Cardiac muscle cell (in vitro differentiated cells and primary cell): Measurements from ENCODE around the gene OR6K3. TPM values are rescaled to one million over a fixed set of nuclear protein-coding genes. Genes with fewer than 3 reads are reported as not detected.
"Not testable (repeated sequence)": the region's sequence is repeated elsewhere in the genome, so short reads cannot be mapped to it uniquely, and the experiment has no call there.

ENCODE experiments used
- DNase-seq, 2 donors: peaks; one replicate each; pipeline versions ENCODE4 v3.0.0 to v3.0.0-alpha.2; 2010 to 2017; ENCODE audit warnings: low read depth in 1 of 2, low spot score in 1 of 2
- H3K27ac ChIP-seq: fragments of 200-600 bp; sonication (generic); 2 replicates; pipeline ENCODE4 v1.5.1; 2016
- H3K27me3 ChIP-seq: fragments of 200-600 bp; sonication (generic); 2 replicates; pipeline ENCODE4 v1.6.0; 2016; ENCODE audit warnings: control low read depth
- H3K36me3 ChIP-seq: fragments of 200-600 bp; sonication (generic); 2 replicates; pipeline ENCODE4 v1.5.1; 2016; ENCODE audit warnings: control low read depth
- H3K4me1 ChIP-seq: fragments of 200-600 bp; sonication (generic); 2 replicates; pipeline ENCODE4 v1.8.1; 2017; ENCODE audit warnings: low read depth, mild to moderate bottlenecking, mixed run types
- H3K4me3 ChIP-seq: fragments of 200-600 bp; sonication (generic); 2 replicates; pipeline ENCODE4 v1.5.1; 2016; ENCODE audit warnings: mild to moderate bottlenecking
- H3K9me3 ChIP-seq: fragments of 200-600 bp; sonication (generic); 2 replicates; pipeline ENCODE4 v1.5.1; 2017; ENCODE audit warnings: low read depth, mild to moderate bottlenecking, control low read depth
- polyA plus RNA-seq: library from polyadenylated mRNA; unstranded; fragments of >200 nt; fragmentation: Nextera tagmentation; extraction: Ambion mirVana; gene quantifications from 2 replicates; pipeline ENCODE4 v1.2.1, GENCODE V29; 2016
- total RNA-seq: library from RNA; depleted of rRNA; stranded (reverse); fragments of >200 nt; gene quantifications from 2 replicates; pipeline ENCODE4 v1.2.3, GENCODE V29; 2016
- TF ChIP-seq, protein P1 (sequence below): IDR thresholded peaks from 2 replicates; pipeline ENCODE4 v1.5.1; 2012; ENCODE audit warnings: low read depth, mild to moderate bottlenecking, low read length

The OR6K3 gene
- total and polyA plus RNA-seq, 2 experiments from 2014 or later, result not detected

DNA sequence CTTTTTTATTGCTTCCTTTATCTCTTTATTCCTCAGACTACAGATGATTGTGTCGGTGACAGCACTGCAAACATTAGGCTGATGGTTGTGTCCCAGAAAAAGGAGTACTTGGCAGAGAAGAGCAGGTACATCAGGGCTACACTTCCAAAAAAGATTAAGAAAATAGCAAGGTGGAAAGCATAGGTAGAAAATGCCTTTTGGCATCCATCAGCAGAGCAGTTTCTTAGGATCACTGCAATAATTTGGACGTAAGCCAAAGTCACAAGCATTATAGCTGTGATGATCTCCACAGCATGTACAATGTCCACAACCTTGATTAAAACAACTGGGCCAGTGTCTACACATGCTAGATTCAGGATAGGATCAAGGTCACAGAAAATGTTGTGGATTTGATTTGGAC lies 25.9 kb downstream of the OR6K3 start:
- peaks cover 8% of the 10 kb centered on the region for H3K4me1 ChIP-seq
- DNase-seq, result no peak
- H3K27me3 ChIP-seq, result no peaks in the 10 kb centered on the region
- H3K36me3 ChIP-seq, result no peaks in the 10 kb centered on the region
- no peaks in the 10 kb centered on the region for H3K9me3 ChIP-seq
- H3K4me3 ChIP-seq, result no peak overlapping the region
- H3K27ac ChIP-seq, result no peak overlapping the region
- TF ChIP-seq, protein P1, sequence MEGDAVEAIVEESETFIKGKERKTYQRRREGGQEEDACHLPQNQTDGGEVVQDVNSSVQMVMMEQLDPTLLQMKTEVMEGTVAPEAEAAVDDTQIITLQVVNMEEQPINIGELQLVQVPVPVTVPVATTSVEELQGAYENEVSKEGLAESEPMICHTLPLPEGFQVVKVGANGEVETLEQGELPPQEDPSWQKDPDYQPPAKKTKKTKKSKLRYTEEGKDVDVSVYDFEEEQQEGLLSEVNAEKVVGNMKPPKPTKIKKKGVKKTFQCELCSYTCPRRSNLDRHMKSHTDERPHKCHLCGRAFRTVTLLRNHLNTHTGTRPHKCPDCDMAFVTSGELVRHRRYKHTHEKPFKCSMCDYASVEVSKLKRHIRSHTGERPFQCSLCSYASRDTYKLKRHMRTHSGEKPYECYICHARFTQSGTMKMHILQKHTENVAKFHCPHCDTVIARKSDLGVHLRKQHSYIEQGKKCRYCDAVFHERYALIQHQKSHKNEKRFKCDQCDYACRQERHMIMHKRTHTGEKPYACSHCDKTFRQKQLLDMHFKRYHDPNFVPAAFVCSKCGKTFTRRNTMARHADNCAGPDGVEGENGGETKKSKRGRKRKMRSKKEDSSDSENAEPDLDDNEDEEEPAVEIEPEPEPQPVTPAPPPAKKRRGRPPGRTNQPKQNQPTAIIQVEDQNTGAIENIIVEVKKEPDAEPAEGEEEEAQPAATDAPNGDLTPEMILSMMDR, result no peak

DNA sequence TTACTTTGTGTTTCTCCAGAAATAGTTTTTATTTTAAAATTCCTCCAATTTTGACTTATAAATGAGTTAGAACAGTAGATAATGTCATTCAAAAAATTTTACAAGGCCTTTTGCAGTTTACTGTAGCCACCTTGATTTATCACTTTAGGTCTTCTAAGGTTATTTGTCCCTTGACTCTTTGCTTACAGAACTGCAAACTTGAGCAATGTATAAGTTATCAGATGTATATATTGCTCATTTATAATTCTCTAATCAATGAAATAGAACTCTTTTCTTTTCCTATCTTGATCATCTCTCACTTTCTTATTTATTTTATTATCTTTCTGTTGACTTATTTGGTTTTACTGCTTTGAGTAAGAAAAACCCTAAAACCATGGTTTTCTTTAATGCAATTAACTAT lies 28.2 kb downstream of the OR6K3 start:
- Histone ChIP-seq H3K27ac (no peak overlapping the region), H3K27me3 (no peaks in the 10 kb centered on the region), H3K9me3 (no peaks in the 10 kb centered on the region), H3K36me3 (no peaks in the 10 kb centered on the region), H3K4me1 (peaks cover 8% of the 10 kb centered on the region), H3K4me3 (no peak overlapping the region)
- no peak for DNase-seq
- TF ChIP-seq, protein P1, result no peak

DNA sequence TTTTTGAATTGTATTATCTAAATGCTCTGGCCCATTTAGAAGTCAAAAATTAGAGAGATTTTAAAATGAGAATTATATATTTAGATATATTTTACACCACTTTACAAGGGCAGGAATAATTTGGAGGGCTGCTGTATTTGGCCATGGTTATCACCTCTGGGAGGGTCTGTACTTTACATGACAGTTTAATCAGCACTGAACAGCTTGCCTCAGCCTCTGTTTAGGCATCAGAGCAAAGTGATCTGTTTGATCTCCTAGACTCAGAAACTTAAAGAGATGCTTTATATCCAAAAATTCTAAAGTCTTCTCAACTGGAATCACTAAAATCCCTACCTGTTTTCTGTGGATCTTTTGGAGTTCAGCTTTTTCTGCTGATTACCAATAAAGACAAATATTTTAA lies 28.6 kb downstream of the OR6K3 start:
- TF ChIP-seq, protein P1, result no peak
- DNase-seq, result peak in 1 of 2 donors; percentile 22
- H3K27ac ChIP-seq, result no peak overlapping the region
- no peaks in the 10 kb centered on the region for H3K36me3 ChIP-seq
- H3K27me3 ChIP-seq, result no peaks in the 10 kb centered on the region
- no peaks in the 10 kb centered on the region for H3K9me3 ChIP-seq
- peaks cover 8% of the 10 kb centered on the region for H3K4me1 ChIP-seq
- no peak overlapping the region for H3K4me3 ChIP-seq

DNA sequence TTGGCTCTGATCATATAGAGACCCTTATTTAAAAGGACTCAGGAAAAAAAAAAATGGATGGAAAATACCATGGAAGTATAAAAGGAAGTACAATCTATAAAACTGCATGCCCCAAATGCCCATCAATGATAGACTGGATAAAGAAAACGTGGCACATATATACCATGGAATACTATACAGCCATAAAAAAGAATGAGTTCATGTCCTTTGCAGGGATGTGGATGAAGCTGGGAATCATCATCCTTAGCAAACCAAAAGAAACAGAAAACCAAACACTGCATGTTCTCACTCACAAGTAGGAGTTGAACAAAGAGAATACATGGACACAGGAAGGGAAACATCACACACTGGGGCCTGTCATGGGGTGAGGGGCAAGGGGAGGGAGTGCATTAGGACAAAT lies 29.4 kb downstream of the OR6K3 start:
- not testable (repeated sequence) for H3K9me3 ChIP-seq, H3K27me3 ChIP-seq, H3K36me3 ChIP-seq, H3K4me3 ChIP-seq, DNase-seq, H3K27ac ChIP-seq, H3K4me1 ChIP-seq

DNA sequence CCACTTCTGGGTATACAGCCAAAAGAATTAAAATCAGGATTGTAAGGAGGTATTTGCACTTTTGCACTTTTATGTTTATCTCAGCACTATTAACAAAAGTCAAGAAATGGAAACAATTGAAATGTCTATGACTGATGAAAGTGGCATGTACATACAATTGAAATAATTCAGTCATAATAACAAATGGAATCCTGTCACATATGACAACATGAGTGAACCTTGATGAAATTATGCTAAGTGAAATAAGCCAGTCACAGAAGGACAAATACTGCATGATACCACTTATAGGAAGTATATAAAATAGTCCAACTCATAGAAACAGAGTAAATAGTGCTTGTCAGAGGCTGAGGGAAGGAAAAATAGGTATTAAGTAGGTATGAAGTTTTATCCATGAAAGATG lies 30.6 kb downstream of the OR6K3 start:
- H3K27me3 ChIP-seq, result no peaks in the 10 kb centered on the region
- no peak overlapping the region for H3K4me3 ChIP-seq
- DNase-seq, result no peak
- H3K9me3 ChIP-seq, result no peaks in the 10 kb centered on the region
- H3K27ac ChIP-seq, result no peak overlapping the region
- peaks cover 8% of the 10 kb centered on the region for H3K4me1 ChIP-seq
- TF ChIP-seq, protein P1, result no peak
- H3K36me3 ChIP-seq, result no peaks in the 10 kb centered on the region

DNA sequence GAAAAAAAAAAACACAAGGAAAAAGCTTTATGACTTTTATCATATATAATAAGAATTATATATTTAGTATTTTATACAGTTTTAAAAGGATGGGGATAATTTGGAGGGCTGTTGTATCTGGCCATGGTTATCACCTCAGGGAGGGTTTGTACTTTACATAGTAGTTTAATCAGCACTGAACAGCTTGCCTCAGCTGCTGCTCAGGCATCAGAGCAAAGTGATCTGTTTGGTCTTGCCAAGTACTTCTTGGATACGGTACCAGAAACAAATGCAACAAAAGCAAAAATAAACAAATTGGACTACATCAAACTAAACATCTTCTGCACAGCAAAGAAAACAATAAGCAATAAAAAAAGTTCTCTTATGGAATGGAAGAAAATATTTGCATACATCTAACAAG lies 31.4 kb downstream of the OR6K3 start:
- no peaks in the 10 kb centered on the region for H3K27me3 ChIP-seq
- peaks cover 8% of the 10 kb centered on the region for H3K4me1 ChIP-seq
- no peak overlapping the region for H3K27ac ChIP-seq
- no peak for DNase-seq
- no peaks in the 10 kb centered on the region for H3K9me3 ChIP-seq
- no peak overlapping the region for H3K4me3 ChIP-seq
- TF ChIP-seq, protein P1, result no peak
- no peaks in the 10 kb centered on the region for H3K36me3 ChIP-seq

DNA sequence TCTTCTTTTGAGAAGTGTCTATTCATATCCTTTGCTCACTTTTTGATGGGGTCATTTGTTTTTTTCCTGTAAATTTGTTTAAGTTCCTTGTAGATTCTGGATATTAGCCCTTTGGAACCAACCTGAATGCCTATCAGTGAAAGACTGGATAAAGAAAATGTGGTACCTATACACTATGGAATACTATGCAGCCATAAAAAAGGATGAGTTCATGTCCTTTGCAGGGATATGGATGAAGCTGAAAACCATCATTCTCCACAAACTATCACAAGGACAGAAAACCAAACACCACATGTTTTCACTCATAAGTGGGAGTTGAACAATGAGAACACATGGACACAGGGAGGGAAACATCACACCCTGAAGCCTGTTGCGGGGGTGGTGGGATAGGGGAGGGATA lies 32.2 kb downstream of the OR6K3 start:
- H3K4me3 ChIP-seq, H3K9me3 ChIP-seq, DNase-seq, H3K36me3 ChIP-seq, H3K27me3 ChIP-seq, H3K4me1 ChIP-seq, H3K27ac ChIP-seq: not testable (repeated sequence)
